Neural progenitor cell (in vitro differentiated cells): ENCODE measurements around the gene PTPA.

Source experiments
- CTCF ChIP-seq: fragments of 200-600 bp; sonication (generic); IDR thresholded peaks from 2 replicates; pipeline ENCODE4 v1.5.1; 2017; ENCODE audit warnings: antibody characterized with exemption, mild to moderate bottlenecking
- EZH2 ChIP-seq: fragments of 200-600 bp; sonication (generic); IDR thresholded peaks from 2 replicates; pipeline ENCODE4 v1.6.1; 2017; ENCODE audit warnings: antibody characterized with exemption, mild to moderate bottlenecking, moderate library complexity

GRCh38 chr9:129161534-129161837 is 50.3 kb downstream of the PTPA start:
- TF ChIP-seq EZH2 (no peak), CTCF (no peak)
